ENCODE data around the gene RBMX.
"Not testable (repeated sequence)": the region's sequence is repeated elsewhere in the genome, so short reads cannot be mapped to it uniquely, and the experiment has no call there.

The RBMX gene

DNA sequence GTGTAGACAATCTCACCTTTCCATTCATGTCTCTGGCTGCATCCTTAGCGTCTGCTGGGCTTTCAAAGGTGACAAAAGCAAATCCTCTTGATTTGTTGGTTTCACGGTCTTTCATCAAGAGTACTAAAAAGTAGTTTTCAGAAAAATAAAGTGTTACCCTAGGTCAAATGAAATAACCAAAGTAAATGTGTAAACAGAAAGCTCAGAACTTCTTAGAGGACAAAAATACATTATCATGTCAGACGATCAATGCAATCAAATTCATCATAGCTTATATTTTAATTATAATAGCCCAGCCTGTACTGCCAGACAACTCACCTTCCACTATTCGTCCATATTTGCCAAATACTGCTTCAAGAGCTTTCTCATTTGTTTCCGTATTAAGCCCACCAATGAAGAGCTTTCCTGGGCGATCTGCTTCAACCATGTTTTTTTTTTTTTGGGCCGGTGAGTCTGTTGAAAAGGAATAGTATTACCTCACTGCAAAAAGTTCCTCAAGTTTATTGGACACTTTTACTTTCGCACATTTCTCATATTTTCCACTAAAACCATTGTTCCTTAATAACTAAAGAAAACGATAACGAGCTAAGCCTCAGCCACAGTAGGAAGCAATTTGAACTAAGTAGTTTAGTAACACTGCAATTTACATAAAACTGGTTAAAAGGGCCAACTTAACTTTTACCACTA lies 1.4 kb downstream of the RBMX start:
- peak in 2 of 51 donors; percentile 1 to 7 for DNase-seq

DNA sequence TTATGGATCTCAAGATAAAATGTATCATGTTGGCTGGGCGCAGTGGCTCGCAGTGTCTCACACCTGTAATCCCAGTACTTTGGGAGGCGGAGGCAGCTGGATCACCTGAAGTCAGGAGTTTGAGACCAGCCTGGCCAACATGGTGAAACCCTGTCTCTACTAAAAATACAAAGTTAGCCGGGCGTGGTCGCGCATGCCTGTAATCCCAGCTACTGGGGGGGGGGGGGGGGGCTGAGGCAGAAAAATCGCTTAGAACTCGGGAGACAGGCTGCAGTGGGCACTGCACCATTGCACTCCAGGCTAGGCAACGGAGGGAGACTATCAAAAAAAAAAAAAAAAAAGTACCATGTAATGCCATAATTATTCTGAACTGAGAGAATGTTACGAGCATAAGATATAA lies 2.1 kb downstream of the RBMX start:
- no peak for DNase-seq

DNA sequence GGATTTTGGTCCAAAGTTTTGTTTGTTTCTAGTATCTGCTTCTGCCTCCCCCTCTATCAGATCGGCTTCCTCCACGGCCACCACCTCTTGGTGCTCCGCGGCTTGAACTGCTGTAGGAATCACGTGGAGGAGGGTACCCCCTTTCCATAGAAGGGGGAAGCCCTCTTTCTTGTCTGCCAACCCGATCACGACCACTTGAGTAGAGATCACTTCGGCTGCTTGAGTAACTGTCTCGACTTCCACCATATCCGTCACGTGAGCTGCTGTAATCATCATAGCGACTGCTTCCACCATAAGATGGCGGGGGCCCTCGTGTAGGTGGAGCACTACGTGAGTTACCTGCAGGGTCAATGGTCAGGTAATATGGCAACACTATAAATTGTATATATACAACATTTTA lies 6.4 kb downstream of the RBMX start:
- DNase-seq = not testable (repeated sequence)

DNA sequence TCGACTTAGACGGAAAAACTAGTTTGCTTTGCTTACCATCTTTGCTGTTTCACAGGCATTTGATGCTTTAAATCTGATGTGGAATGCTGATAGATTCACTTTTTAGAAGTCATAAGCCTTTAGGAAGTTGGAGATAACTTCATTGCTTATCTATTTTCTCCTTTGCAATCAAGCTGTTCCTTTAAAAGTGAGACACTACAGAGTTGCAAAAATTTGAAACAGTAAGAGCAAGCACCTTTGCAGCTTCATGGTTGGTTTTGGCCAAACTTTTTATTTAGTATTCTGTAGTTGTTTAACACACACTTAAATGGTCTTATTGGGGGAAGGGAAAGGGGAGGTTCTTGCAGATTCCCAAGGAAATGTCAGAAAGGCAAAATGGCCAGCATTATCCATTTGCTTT lies 7.3 kb downstream of the RBMX start:
- not testable (repeated sequence) for DNase-seq

DNA sequence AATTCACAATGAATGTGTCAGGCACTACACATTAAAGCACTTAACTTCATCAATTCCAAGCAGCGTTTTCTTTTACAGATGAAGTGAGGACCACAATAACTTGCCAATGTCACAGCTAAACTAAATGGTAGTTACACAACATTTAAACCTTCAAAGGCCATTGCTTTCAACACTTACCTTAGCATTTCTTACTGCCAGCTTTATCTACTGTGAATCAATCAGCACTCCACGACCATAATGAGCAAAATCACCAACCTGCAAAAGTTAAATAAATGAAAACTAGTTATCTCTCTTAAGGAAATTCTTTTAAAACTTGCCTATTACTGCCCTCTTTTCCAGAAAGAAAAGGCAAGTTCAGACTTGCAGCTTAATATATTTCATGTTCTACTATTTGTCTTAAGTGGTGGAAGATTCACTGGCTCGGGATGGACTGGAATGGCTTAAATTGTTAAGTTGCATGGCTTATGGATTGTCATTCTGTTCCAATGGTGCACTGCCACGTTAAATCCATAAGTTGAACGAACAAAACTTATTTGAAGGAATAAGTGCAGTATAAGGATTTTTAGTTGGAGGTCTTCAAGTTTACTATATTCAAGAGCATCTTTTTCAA lies 8.3 kb downstream of the RBMX start:
- DNase-seq = no peak

DNA sequence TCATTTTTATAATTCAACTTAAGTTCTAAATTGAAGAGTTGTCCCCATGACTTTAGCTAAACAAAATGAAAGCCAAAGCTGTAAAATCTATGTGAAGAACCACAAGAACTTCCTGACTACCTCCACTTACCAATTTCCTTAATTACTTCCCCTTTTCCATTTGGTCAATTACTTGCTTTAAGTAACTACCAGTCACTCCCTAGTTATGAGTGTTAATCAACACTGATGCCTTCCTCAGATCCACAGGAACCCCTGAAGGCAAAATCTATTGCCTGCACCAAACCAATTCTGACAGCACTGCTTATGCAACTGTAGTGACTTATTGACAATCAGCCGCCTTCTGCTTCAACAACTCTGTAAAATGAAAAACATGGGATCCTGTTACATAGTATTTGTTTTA lies 10.5 kb downstream of the RBMX start:
- no peak for DNase-seq

DNA sequence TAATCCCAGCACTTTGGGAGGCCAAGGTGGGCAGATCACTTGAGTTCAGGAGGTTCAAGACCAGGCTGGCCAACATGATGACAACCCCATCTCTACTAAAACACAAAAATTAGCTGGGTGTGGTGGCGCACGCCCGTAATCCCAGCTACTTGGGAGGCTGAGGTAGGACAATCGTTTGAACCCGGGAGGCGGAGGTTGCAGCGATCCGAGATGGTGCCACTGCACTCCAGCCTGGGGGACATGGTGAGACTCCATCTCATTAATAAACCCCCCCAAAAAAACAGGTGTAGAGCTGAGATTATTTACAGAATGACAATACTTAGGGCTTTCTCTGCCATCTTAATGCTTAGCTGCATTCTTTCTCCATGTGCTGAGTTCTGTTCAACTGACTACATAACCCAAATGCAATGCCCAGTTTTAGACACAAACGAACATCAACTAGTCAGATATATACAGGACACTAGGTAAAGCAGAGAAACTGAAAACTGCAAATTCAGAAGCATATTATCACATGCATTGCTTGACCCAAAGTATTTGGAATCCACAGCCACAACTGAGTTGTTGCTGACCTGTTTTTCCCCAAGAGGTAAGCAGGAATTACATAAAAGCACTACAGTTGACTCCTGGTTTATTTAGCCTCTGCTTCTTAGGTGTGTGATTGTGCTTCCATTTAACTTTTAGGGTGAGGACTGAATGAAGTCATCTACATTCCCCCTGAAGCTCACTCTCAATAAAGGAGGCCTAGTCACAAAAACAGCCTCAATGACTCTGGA lies 12.1 kb downstream of the RBMX start:
- DNase-seq = no peak

DNA sequence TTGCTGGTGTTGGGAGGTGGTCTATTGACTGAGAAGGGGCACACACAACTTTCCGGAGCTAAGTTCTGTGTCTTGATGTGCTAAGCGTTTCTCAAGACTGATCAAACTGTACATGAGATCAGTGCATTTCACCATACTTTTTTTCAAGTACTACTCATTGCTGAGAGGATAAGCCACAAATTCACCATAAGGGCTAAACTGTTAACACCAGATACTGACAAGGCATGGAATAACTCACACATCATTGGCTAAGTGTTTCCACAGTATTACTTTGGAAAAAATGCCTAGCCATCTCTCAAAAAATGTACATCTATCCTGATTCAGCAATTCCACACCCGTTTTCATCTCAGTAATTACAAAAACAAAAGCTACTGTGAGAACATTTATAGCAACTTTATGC lies 13.0 kb downstream of the RBMX start:
- no peak for DNase-seq

DNA sequence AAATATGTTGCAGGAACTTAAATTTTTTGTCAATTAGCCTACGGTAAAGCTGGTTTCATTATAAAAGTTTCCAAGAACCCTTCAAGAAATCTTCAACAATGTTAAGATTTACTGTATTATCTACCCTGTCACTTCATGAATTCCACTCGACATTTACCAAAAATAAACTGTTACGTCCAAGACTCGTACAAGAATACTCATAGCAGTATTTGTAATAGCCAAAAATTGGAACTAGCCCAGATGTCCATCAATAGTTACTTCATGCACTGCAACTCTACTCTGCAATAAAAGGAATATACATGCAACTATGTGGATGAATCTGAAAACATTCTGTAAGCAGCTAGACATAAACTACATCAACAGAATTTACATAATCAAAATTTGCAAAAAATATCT lies 13.4 kb downstream of the RBMX start:
- DNase-seq = no peak

DNA sequence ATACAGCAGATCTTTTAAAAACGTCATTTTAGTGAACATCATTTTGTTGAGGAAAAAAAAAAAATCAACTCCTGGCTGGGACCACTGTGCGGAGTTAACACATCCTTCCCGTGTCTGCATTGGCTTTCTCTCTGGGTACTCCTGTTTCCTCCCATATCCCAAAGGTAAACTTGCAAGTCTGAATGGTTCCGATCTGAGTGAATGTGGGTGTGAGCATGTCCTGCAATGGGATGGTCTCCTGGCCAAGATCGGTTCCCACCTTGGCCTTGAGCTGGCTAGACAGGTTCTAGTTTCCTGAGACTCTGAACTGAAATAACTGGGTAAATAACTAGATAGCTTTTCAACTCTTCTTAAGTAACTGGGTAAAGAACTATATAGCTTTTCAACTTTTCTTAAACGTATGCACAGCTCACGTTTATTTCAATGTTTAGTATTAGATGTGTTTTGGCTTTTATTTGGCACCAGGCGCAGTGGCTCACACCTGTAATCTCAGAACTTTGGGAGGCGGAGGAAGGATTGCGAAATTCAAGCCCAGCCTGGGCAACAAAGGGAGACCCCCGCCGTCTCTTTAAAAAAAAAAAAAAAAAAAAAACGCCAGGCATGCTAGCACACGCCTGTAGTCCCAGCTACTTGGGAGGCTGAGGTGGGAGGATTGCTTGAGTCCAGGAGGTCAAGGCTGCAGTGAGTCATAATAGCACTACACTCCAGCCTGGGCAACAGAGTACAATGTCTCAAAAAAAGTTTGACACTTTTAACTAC lies 14.0 kb downstream of the RBMX start:
- DNase-seq = no peak

DNA sequence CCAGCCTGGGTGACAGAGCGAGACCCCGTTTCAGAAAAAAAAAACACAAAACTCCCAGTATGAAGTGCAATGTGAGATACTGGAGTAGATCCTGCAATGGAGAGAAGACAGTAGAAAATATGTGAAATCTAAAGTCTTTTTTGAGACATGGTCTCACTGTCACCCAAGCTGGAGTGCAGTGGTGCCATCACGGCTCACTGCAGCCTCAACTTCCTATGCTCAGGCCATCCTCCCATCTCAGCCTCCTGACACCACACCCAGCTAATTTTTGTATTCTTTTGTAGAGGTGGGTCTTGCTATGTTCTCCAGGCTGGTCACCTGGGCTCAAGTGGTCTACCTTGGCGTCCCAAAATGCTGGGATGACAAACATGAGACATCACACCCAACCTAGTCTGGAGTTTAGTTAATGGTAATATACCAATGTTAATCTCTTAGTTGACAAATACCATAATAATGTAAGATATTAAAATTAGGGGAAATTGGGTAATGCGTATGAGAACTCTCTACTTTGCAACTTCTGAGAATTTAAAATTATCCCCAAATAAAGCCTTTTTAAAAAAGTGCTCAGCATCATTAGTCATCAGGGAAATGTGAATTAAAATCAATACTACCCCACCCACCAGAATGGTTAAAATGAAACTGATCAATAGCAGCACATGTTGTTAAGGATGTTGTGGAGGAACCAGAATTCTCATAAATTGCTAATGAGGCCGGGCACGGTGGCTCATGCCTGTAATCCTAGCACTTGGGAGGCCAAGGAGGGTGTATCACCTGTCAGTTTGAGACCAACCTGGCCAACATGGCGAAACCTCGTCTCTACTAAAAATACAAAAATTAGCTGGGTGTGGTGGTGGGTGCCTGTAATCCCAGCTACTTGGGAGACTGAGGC lies 15.0 kb downstream of the RBMX start:
- no peak for DNase-seq

DNA sequence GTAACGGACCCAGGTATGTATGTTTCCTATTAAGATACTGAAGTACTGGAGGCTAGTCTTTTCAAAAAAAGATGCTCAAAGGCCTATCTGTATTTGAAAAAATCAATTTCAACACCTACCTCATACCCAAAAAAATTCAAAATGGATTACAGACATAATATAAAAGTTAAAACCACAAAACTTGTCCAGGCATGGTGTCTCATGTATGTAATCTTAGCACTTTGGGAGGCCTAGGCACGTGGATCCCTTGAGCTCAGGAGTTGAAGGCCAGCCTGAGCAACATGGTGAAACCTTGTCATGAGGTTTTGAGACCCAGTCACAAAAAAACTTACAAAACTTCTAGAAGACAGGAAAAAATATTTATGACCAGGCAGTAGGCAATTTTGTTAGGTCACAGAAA lies 16.7 kb downstream of the RBMX start:
- no peak for DNase-seq

DNA sequence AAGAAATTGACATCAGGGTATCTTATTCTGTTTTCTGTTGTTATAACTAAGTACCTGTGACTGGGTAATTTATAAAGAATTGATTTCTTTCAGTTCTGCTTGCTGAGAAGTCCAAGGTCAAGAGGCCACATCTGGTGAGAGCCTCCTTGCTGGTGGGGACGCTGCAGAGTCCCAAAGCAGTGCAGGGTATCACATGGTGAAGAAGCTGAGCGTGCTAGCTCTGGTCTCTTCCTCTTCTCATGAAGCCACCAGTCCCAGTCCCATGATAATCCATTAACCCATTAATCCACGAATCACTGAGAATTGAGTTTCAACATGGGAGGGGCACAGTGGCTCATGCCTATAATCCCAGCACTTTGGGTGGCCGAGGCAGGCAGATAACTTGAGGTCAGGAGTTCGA lies 18.0 kb downstream of the RBMX start:
- DNase-seq = no peak

DNA sequence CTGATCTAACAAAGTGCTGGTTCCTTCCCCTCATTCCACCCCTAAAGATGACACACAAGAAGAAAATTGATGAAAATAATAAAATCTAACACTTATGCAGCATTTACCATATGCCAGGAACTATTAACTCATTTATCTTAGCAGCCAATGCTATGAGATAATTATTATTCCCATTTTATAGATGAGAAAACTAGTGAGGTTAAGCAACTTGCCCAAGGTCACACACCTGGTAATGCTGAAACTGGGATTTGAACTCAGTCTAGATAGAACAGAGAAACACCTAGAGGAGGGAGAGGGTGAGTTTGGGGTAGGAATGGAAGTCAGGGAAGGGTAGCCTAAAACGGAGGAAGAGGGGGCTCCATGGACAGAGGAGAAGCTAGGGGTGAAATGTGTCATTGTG lies 18.6 kb downstream of the RBMX start:
- DNase-seq = no peak

DNA sequence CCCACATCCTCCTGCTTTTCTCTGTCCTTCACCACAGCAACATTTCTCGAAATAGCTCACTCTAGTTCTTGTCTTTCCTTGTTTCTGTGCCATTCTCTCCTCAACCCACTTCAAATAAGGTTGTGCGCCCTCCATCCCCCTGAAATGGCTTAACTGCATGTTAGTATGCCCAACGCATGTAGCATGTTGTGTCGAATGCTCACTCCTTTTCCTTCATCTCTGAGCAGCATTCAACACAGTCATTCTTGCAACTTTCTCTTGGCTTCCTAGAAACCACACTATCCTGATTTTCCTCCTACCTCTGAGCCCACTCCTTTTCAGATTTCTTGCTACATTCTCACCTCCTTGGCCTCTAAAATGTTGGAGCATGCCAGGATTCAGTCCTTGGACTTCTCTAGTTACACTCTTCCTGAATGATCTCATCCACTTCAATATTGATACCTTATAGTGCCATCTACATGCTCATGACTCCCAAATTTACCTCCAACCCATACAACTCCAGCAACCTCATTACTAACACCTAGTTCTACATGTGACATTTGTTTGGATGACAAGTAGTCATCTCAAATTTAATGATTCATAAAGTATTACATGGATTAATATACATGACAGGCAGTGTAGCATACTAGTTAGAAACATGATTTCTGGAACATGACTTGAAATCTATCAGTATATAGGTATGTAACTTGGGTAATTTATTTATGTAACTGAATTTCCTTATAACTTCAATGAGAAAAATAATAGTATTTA lies 22.3 kb downstream of the RBMX start:
- no peak for DNase-seq

DNA sequence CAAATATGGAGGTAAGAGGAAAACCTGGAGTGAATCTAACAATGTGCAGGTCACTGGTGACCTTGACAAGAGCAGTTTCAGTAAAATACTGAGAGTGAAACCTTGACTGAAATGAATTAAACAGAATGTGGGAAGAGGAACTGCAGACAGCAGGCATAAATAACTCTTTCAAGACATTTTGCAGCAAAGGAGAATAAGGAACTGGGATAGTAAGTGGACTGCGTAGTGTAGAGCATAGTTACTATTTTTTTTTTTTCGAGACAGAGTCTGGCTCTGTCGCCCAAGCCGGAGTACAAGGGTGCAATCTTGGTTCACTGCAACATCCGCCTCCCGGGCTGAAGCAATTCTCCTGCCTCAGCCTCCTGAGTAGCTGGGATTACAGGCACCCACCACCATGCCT lies 24.0 kb downstream of the RBMX start:
- DNase-seq = no peak

DNA sequence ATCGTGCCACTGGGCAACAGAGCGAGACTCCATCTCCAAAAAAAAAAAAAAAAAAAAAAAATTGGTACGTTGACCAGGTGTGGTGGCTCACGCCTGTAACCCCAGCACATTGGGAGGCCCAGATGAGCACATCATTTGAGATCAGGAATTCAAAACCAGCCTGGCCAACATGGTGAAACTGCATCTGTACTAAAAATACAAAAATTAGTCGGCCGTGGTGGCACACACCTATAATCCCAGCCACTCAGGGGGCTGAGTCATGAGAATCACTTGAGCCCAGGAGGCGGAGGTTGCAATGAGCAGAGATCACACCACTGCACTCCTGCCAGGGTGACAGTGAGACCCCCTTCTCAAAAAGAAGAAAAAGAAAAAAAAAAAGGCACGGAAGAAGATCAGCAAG lies 24.5 kb downstream of the RBMX start:
- DNase-seq = no peak

DNA sequence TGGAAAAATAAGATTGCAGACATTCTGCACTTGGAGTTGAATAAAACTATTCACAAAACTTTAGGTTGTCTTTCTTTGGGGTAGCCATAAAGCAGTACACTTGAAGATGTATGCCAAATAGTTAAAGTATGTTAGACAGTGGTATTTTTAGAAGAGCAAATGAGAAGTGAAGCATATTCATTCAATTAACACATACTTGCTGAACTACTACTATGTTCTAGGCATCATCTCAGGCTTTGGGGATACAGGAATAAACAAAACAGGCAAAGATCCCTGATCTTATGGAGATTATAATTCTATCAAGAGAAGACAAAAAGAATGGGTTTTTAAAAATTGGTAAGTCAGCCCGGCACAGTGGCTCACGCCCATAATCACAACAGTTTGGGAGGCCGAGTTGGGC lies 29.0 kb downstream of the RBMX start:
- DNase-seq = no peak

DNA sequence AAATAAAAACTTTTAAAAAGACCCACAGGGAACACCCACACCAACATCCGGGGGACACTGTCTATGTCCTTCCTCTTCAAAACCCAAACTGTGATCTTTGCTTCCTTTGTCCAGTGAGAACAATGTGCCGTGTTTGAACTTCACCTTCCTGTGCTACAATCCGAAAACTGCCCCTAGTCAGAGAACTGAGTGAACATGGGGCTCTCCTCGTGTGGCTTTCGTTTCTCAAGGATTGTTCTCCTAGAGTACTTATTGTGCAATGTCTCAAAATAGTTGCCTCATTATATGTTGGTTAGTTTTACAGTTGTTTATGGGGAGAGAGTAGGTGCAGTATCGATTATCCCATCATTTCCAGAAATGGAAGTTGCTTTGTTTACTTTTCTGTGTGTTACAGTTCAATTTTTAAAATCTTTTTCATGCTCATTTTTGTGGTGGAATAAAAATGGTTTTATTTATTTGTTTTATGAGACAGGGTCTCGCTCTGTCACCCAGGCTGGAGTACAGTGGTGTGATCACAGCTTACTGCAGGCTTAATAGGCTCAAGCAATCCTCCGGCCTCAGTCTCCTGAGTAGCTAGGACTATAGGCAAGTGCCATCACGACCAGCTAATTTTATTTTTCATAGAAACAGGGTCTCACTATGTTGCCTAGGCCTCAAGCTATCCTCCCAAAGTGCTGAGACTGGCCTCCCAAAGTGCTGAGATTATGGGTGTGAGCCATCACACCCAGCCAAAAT lies 29.9 kb downstream of the RBMX start:
- DNase-seq = no peak

DNA sequence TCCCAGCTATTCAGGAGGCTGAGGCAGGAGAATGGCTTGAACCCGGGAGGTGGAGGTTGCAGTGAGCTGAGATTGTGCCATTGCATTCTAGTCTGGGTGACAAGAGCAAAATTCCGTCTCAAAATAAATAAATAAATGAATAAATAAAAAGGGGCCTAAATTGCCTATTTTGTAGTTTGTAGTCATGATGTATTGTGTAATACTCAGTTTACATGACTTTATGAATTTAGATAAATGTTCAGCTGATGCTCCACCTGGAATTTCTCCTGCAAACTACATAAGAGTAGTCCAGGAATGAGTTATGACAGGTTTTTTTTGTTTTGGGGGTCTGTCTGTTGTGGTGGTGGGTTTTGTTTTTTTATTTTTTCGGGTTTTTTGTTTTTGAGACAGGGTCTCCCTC lies 31.1 kb downstream of the RBMX start:
- DNase-seq = no peak
